NCI-H2196 treated with DMSO at 0.1 percent for 48 hours (cell line): ENCODE data around the gene RFXAP.

Experiments
- DNase-seq: peaks from one replicate; lab custom pipeline; 2025; ENCODE audit not compliant: unreplicated experiment; lab: John Stamatoyannopoulos, UW

Gene RFXAP

DNA sequence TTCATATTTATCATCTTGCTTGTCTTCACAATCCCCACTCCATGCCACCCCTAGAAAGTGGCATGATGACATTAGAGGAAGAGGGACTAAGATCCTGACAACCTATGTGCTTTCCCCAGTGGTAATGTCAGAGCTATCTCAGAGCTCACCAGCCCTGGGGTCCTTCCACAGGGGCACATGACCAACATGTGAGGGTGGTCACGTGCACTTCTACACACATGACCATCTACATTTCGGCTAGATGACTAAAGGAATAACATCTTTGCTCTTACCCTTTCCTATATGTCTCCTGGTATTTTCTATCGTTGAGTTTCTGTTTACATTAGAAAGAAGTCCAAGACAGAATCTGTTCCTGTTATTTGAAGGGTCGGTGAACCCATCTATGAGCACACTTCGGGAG lies 46.2 kb downstream of the RFXAP start:
- no peak for DNase-seq

DNA sequence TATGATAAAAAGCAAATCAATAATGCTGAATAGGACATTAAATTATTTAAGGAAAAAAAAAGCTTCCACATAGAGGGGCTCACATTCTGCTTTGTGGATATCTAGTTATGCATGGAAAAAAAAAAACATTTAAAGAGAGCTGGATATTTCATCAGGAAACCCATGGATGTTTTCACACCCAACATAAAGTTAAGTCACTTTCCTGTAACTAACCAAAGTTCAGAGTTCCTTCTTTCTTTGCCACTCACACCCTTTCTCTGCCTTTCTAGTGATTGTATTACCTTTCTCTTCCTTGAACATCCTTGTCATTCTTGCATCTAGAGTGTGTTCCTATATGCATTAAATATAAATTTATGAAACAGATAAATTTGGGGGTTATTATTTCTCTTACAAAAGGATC lies 47.2 kb downstream of the RFXAP start:
- no peak for DNase-seq

DNA sequence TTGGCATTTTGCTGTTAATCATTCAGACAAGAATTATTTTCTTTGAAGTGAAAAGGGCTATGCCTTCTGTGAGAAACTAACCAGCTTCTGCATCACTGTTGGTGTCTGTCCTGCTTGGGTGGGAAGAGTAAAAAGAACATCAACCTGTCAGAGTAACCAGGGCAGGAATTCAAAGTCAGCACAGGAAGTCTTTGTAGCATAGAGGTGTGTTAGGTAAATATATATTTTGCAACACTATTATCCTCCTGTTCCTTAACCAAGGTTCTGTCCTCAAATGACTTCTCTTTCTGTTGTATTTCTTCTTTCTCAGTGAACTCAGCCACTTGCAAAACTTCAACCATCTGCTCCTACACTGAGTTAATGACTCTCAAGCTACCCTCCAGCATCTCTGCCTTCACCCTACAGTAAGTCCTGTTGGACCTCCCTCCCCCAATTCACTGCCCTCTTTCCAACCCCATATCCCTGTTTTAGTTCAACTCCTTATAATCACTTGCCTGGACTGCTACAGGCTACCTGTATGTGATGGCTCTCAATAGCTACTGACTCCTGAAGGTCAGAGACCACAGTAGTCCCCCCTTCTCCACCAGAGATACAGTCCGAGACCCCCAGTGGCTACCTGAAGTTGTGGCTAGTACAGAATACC lies 51.1 kb downstream of the RFXAP start:
- no peak for DNase-seq

DNA sequence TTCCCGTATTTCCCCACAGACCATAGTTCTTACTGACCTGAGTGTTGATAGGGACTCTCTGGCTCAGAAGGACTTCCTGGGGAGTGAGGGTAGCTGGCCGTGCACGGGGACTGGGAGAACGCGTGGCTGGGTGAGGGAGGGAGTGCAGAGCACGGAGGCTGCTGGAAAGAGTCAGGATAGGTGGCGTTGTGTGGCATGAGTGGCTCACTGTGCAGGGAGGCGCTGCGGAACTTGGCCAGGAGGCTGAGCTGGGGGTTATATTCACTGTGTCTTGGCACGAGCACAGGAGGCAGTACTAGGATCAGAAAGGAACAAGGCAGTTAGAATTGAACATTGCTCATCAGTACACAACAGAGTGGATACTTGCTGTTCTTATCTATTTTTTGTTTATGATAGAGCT lies 53.6 kb downstream of the RFXAP start:
- no peak for DNase-seq

DNA sequence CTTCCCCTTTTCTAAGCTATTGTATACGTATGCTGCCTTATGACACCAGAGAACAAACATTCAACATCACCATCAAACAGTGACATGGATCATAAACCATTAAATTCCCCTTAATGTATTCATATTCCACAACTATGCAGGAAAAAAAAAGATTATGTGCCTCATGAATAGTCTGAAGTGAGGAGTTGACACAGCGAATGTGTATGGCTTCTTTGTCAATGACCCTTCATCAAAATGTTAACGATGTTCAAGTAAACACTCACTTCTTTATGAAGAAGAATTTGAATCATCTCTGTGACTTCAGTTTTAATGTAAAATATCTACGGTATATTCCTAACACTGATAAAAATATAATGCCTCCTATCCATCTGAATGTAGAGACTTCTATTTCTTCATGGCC lies 56.4 kb downstream of the RFXAP start:
- no peak for DNase-seq

DNA sequence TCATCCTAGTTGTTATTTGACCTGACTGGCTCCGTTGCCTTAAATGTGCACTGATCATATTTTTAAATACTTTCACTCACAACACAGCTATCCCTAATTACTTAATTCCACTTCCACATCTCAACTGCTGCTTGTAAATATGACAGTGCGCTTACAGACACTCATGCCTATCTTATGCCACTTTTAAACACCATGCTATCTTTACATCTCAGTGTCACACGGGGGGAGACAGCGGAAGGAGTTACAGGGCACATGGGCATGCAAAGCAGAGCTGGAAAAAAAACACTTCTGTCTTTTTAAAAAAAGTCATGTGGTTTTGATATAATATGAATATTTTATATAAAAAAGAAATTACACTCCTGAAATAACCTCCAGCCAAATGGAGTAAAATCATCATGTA lies 56.9 kb downstream of the RFXAP start:
- DNase-seq: no peak
